ENCODE measurements around the gene LMNA. TPM values are rescaled to one million over a fixed set of nuclear protein-coding genes. Genes with fewer than 3 reads are reported as not detected.

Gene LMNA
- polyA plus RNA-seq, 1 of the 3 experiments (the other 2 are of a cell fraction): 983 TPM

- no peak overlapping the region for H3K9ac ChIP-seq
- DNase-seq: no peak
- peaks cover 0 to 37% of the 10 kb centered on the region in 2 experiments; a peak in 2 of 4 replicates for H3K4me1 ChIP-seq (ENCODE audit: control insufficient read depth in 1 of 2, insufficient read depth in 2 of 2, low read depth in 1 of 2, low read length in 1 of 2)
- peaks cover 12% of the 10 kb centered on the region for H3F3A ChIP-seq (replicated peaks; ENCODE audit: insufficient read depth)
- TF ChIP-seq FOXM1 (IDR thresholded peaks at IDR 0.05; ENCODE audit: low read depth): no peak
- TF ChIP-seq JUND (IDR thresholded peaks at IDR 0.05): no peak
- TF ChIP-seq FOXJ3 (CRISPR knock-in tag; IDR thresholded peaks at IDR 0.05): no peak
- TF ChIP-seq GATA2 (CRISPR knock-in tag; IDR thresholded peaks at IDR 0.05): no peak
- TF ChIP-seq TEAD4 (IDR thresholded peaks at IDR 0.05; ENCODE audit: borderline replicate concordance, insufficient read depth): no peak
- TF ChIP-seq MEF2A (IDR thresholded peaks at IDR 0.05; ENCODE audit: borderline replicate concordance, low read depth): no peak
- no peak for TF ChIP-seq YY1 (IDR thresholded peaks at IDR 0.05; ENCODE audit: low read depth)
- no peak for TF ChIP-seq USF1 (IDR thresholded peaks at IDR 0.05; ENCODE audit: borderline replicate concordance, low read depth)
- no peak for TF ChIP-seq RAD21 (IDR thresholded peaks at IDR 0.05; ENCODE audit: low read length)
- TF ChIP-seq REST (IDR thresholded peaks at IDR 0.05; ENCODE audit: low read depth, low read length): no peak
- TF ChIP-seq MAX (IDR thresholded peaks at IDR 0.05; ENCODE audit: low read depth): no peak
- no peak for TF ChIP-seq CHD2 (IDR thresholded peaks at IDR 0.05; ENCODE audit: low read length, partially characterized antibody)
- no peak for TF ChIP-seq FOSL2 (IDR thresholded peaks at IDR 0.05; ENCODE audit: borderline replicate concordance, low read depth)
- TF ChIP-seq MXI1 (IDR thresholded peaks at IDR 0.05; ENCODE audit: low read depth, low read length): no peak
- TF ChIP-seq IRF3 (IDR thresholded peaks at IDR 0.05; ENCODE audit: low read depth, low read length): no peak
- WGBS (ENCODE audit: low lambda C conversion rate): 95% methylated on average over 18 of the region's 19 CpGs
- no peak overlapping the region for H2AFZ ChIP-seq (ENCODE audit: low read depth)
- peaks cover 68% of the 10 kb centered on the region for H4K20me1 ChIP-seq (ENCODE audit: insufficient read depth)
- no peak overlapping the region for H3K4me3 ChIP-seq (ENCODE audit: low read depth in 2 of 2, low read length in 1 of 2)
- ChIA-PET POLR2A (no interaction called here), CTCF (no interaction called here)
- H3K36me3 ChIP-seq (replicated peaks in 1 of 2; ENCODE audit: control insufficient read depth in 1 of 2, insufficient read depth in 2 of 2, low read length in 1 of 2): peaks cover 6 to 55% of the 10 kb centered on the region in 2 experiments
- peaks cover 81% of the 10 kb centered on the region for H3K79me2 ChIP-seq (ENCODE audit: insufficient read depth)
- H3K4me2 ChIP-seq: no peak overlapping the region
- no peak overlapping the region for H3K27ac ChIP-seq (ENCODE audit: low read depth in 2 of 2, low read length in 1 of 2)
- no peaks in the 10 kb centered on the region for H3K27me3 ChIP-seq (ENCODE audit: insufficient read depth)
- H3K9me2 ChIP-seq: no peaks in the 10 kb centered on the region
- H3K9me3 ChIP-seq: no peaks in the 10 kb centered on the region
Measured at GRCh38 chr1:156077430-156077760, 37.1 kb upstream of the LMNA start.

Data from SK-N-SH (cell line).